GM12874 (cell line): ENCODE measurements around the gene TMEM229B.

Source experiments
- TF ChIP-seq, protein P1 (sequence below): IDR thresholded peaks from 2 replicates; pipeline ENCODE4 v1.5.1; 2011; ENCODE audit warnings: low read depth, mild to moderate bottlenecking, control low read depth, low read length, moderate library complexity; ENCODE audit not compliant: insufficient read depth

The TMEM229B gene

DNA sequence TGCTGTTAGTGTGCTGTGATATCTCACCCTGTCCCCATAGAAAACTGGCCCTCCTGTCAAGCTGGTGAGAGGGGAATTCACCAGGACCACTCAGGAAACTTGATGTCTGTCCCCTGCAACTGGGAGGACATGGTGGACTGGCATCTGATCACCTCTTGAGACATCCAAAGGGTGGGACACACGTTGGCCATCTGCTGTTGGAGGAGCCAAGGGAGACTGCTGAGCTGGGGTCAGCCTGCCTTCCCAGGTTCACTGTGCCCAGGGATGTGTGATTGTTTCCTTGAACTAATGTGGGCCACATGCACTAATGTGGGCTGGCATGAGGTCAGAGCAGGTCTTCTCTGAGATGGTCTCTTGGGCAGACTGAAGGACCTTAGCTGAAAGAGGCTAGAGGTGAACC lies 16.7 kb upstream of the TMEM229B start:
- TF ChIP-seq, protein P1, sequence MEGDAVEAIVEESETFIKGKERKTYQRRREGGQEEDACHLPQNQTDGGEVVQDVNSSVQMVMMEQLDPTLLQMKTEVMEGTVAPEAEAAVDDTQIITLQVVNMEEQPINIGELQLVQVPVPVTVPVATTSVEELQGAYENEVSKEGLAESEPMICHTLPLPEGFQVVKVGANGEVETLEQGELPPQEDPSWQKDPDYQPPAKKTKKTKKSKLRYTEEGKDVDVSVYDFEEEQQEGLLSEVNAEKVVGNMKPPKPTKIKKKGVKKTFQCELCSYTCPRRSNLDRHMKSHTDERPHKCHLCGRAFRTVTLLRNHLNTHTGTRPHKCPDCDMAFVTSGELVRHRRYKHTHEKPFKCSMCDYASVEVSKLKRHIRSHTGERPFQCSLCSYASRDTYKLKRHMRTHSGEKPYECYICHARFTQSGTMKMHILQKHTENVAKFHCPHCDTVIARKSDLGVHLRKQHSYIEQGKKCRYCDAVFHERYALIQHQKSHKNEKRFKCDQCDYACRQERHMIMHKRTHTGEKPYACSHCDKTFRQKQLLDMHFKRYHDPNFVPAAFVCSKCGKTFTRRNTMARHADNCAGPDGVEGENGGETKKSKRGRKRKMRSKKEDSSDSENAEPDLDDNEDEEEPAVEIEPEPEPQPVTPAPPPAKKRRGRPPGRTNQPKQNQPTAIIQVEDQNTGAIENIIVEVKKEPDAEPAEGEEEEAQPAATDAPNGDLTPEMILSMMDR, result no peak

GRCh38 chr14:67503331-67503730 lies 14.8 kb upstream of the TMEM229B start:
- TF ChIP-seq, protein P1, result no peak

- TF ChIP-seq, protein P1, result no peak
These were observed 14.3 kb upstream of the TMEM229B start for GRCh38 chr14:67502867-67503266.

DNA sequence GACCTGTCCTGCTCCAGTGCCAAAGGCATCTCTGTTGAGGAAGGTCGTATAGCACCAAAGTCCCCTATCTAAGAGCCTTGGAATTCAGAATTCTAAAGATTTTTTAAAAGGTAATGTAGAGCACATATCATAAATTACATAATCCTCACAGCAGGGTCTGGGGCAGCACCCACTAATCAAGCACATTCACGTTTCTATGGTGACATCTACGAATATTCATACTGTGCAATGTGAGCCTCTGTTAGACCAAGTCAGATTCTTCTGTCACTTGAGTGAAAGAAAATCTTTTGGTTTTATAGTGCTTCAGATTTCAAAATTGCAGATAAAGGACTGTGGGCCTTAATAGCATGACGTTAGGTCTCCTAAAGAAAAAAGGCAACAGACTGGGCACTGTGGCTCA lies 13.1 kb upstream of the TMEM229B start:
- TF ChIP-seq, protein P1, result no peak

- TF ChIP-seq, protein P1, result no peak
These were observed 12.5 kb upstream of the TMEM229B start for GRCh38 chr14:67500981-67501380.

- TF ChIP-seq, protein P1, result no peak
These were observed 9.2 kb upstream of the TMEM229B start for GRCh38 chr14:67497716-67498115.

- TF ChIP-seq, protein P1, result no peak
These were observed 8.7 kb upstream of the TMEM229B start for GRCh38 chr14:67497216-67497615.

GRCh38 chr14:67495827-67496226 lies 7.3 kb upstream of the TMEM229B start:
- TF ChIP-seq, protein P1, result no peak
